HepG2 (cell line): ENCODE data around the gene RNASE13. TPM values are rescaled to one million over a fixed set of nuclear protein-coding genes. Genes with fewer than 3 reads are reported as not detected.

ENCODE experiments used
- DR1 ChIP-seq: sonication (generic); formaldehyde crosslinking; IDR thresholded peaks from 2 replicates; pipeline ENCODE4 v1.8.0; 2021; ENCODE audit warnings: mild to moderate bottlenecking, missing genetic modification reagents, inconsistent platforms
- FOSL2 ChIP-seq: sonication (generic); formaldehyde crosslinking; IDR thresholded peaks from 2 replicates; pipeline ENCODE4 v1.4.0; 2020; ENCODE audit warnings: missing genetic modification reagents
- HNRNPL ChIP-seq: fragments of 200-400 bp; formaldehyde crosslinking; IDR thresholded peaks from 2 replicates; pipeline ENCODE4 v1.6.1; 2017; ENCODE audit warnings: mild to moderate bottlenecking, low read depth, low read length
- MYNN ChIP-seq: sonication (generic); formaldehyde crosslinking; IDR thresholded peaks from 2 replicates; pipeline ENCODE4 v1.4.0; 2020; ENCODE audit warnings: mild to moderate bottlenecking, low read depth, missing genetic modification reagents
- NCOA5 ChIP-seq: sonication (generic); formaldehyde crosslinking; IDR thresholded peaks from 2 replicates; pipeline ENCODE4 v1.4.0; 2020; ENCODE audit warnings: missing genetic modification reagents
- NR1H2 ChIP-seq: sonication (generic); formaldehyde crosslinking; IDR thresholded peaks from 2 replicates; pipeline ENCODE4 v1.8.1; 2022; ENCODE audit warnings: low read depth, missing genetic modification reagents, borderline replicate concordance
- NRL ChIP-seq: sonication (generic); formaldehyde crosslinking; IDR thresholded peaks from 2 replicates; pipeline ENCODE4 v1.5.0; 2020; ENCODE audit warnings: missing genetic modification reagents, mild to moderate bottlenecking, moderate library complexity, borderline replicate concordance
- SNAI1 ChIP-seq: sonication (generic); formaldehyde crosslinking; IDR thresholded peaks from 2 replicates; pipeline ENCODE4 v1.5.0; 2020; ENCODE audit warnings: mild to moderate bottlenecking, missing genetic modification reagents, borderline replicate concordance
- U2AF1 ChIP-seq: fragments of 200-400 bp; formaldehyde crosslinking; optimal IDR thresholded peaks from 2 replicates; pipeline ENCODE3; 2017; ENCODE audit warnings: mild to moderate bottlenecking, low read depth, low read length
- ZFX ChIP-seq: sonication (generic); formaldehyde crosslinking; IDR thresholded peaks from 2 replicates; pipeline ENCODE4 v1.4.0; 2020; ENCODE audit warnings: mild to moderate bottlenecking, low read depth, missing genetic modification reagents, moderate library complexity
- ZKSCAN5 ChIP-seq: sonication (generic); formaldehyde crosslinking; IDR thresholded peaks from 2 replicates; pipeline ENCODE4 v1.5.1; 2020; ENCODE audit warnings: mild to moderate bottlenecking, missing genetic modification reagents
- ZNF180 ChIP-seq: sonication (generic); formaldehyde crosslinking; IDR thresholded peaks from 2 replicates; pipeline ENCODE4 v1.4.0; 2020; ENCODE audit warnings: low read depth, missing genetic modification reagents, borderline replicate concordance
- ZNF615 ChIP-seq: sonication (generic); formaldehyde crosslinking; IDR thresholded peaks from 2 replicates; pipeline ENCODE4 v1.5.0; 2020; ENCODE audit warnings: mild to moderate bottlenecking, missing genetic modification reagents, borderline replicate concordance
- ZNF839 ChIP-seq: sonication (generic); formaldehyde crosslinking; IDR thresholded peaks from 2 replicates; pipeline ENCODE4 v1.4.0; 2020; ENCODE audit warnings: missing genetic modification reagents, mild to moderate bottlenecking, borderline replicate concordance
- ZNF879 ChIP-seq: sonication (generic); formaldehyde crosslinking; IDR thresholded peaks from 2 replicates; pipeline ENCODE4 v1.8.1; 2023; ENCODE audit warnings: missing genetic modification reagents
- polyA plus RNA-seq, 8 experiments: library from polyadenylated mRNA; depleted of rRNA in 3 of 8; stranded (reverse) in 7 of 8; unstranded in 1 of 8; fragments of >200 nt; fragmentation: Illumina TruSeq in 4 of 8; extraction: Trizol in 4 of 8; gene quantifications; 2 replicates each; pipeline versions ENCODE4 v1.2.1 to v1.2.3, GENCODE V29; 2011 to 2016; ENCODE audit warnings: low read depth in 4 of 8, missing spikeins in 1 of 8, mixed read lengths in 1 of 8; ENCODE audit not compliant: insufficient read depth in 1 of 8
- total RNA-seq, 5 experiments: library from RNA; depleted of rRNA; stranded (reverse); fragments of >200 nt; fragmentation: Illumina TruSeq; extraction: Trizol; gene quantifications; 2 replicates each; pipeline ENCODE4 v1.2.3, GENCODE V29; 2016; ENCODE audit warnings: low read depth in 1 of 5
- TF ChIP-seq, protein P1 (sequence below): sonication (generic); formaldehyde crosslinking; IDR thresholded peaks from 2 replicates; pipeline ENCODE4 v1.5.0; 2020; ENCODE audit warnings: missing genetic modification reagents
- TF ChIP-seq, protein P2 (sequence below): sonication (generic); formaldehyde crosslinking; IDR thresholded peaks from 2 replicates; pipeline ENCODE4 v1.4.0; 2020; ENCODE audit warnings: missing genetic modification reagents, borderline replicate concordance
- TF ChIP-seq, protein P3 (sequence below): sonication (generic); formaldehyde crosslinking; IDR thresholded peaks from 2 replicates; pipeline ENCODE4 v1.4.0; 2020; ENCODE audit warnings: missing genetic modification reagents, mild to moderate bottlenecking, borderline replicate concordance
- TF ChIP-seq, protein P4 (sequence below): sonication (generic); formaldehyde crosslinking; IDR thresholded peaks from 2 replicates; pipeline ENCODE4 v1.5.0; 2020; ENCODE audit warnings: missing genetic modification reagents, mild to moderate bottlenecking, borderline replicate concordance
- TF ChIP-seq, protein P5 (sequence below): sonication (generic); formaldehyde crosslinking; IDR thresholded peaks from 2 replicates; pipeline ENCODE4 v1.5.1; 2020; ENCODE audit warnings: missing genetic modification reagents, mild to moderate bottlenecking, borderline replicate concordance

RNASE13 gene
- total and polyA plus RNA-seq, 2 of the 13 experiments (the other 11 are each of a cell fraction or from before 2014, with no cell fraction given) = 1.0 TPM; not detected in 1

DNA sequence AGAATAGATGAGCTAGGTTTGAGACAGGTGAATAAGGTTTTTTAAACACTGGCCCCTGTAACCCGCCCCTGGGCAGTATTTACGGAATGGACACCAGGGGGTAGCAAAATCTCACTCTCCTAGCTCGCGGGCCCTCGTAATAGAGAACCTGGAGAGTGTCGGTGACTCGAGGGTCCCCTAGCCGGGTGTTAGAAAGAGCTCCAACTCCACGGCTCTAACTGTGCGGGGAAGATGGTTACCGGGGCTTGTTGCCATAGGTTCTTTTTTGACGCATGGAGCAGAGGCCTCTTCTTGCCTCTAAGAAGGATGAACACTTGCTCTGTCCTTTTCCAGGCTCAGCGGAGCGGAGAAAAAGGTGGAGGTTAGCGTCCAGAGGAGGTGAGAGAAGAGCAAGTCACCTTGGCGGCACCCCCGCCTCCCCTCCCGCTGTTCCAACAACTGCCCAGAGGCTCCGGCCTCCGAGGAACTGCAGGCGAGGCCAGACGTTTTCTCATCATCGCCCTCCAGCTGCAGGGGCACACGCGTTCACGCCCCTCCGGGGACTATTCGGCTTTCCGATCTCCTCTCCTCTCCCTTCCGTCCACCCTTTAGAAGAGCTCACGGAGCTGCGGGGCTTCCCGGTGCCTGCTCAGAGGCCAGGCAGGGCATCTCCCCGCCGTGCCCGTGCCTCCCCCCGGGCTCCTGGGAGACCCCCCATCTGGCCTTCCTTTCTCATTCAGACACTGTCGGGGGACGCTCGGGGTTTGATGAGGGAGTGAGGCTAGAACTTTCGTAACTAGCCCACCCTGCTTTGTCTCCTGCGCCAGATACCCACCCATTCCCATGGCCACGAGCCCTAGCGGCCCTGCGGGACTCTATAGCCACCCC lies 34.1 kb upstream of the RNASE13 start (continued):
- 0 out of 2 replicates have a peak, but pooled peaks have one; percentile 79 for TF ChIP-seq MYNN (CRISPR knock-in tag)
- TF ChIP-seq ZFX (CRISPR knock-in tag) = no peak; the same call in 1 of the 2 replicates
- no peak for TF ChIP-seq ZNF879 (CRISPR knock-in tag)
- no peak; the same call in 1 of the 2 replicates for TF ChIP-seq NRL (CRISPR knock-in tag)
- TF ChIP-seq DR1 = no peak
- TF ChIP-seq SNAI1 (CRISPR knock-in tag) = no peak; the same call in 1 of the 2 replicates
- TF ChIP-seq ZNF180 = no peak
- TF ChIP-seq, protein P1, sequence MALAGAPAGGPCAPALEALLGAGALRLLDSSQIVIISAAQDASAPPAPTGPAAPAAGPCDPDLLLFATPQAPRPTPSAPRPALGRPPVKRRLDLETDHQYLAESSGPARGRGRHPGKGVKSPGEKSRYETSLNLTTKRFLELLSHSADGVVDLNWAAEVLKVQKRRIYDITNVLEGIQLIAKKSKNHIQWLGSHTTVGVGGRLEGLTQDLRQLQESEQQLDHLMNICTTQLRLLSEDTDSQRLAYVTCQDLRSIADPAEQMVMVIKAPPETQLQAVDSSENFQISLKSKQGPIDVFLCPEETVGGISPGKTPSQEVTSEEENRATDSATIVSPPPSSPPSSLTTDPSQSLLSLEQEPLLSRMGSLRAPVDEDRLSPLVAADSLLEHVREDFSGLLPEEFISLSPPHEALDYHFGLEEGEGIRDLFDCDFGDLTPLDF (CRISPR knock-in tag) = no peak
- TF ChIP-seq, protein P2, sequence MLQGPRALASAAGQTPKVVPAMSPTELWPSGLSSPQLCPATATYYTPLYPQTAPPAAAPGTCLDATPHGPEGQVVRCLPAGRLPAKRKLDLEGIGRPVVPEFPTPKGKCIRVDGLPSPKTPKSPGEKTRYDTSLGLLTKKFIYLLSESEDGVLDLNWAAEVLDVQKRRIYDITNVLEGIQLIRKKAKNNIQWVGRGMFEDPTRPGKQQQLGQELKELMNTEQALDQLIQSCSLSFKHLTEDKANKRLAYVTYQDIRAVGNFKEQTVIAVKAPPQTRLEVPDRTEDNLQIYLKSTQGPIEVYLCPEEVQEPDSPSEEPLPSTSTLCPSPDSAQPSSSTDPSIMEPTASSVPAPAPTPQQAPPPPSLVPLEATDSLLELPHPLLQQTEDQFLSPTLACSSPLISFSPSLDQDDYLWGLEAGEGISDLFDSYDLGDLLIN = 0 out of 2 replicates have a peak, but pooled peaks have one; percentile 33
- 0 out of 2 replicates have a peak, but pooled peaks have one; percentile 5 for TF ChIP-seq FOSL2 (CRISPR knock-in tag)
- TF ChIP-seq ZNF839 = no peak
- no peak for TF ChIP-seq U2AF1
- 0 out of 2 replicates have a peak, but pooled peaks have one; percentile 13 for TF ChIP-seq HNRNPL
- peak; percentile 95 for TF ChIP-seq ZKSCAN5 (CRISPR knock-in tag)
- TF ChIP-seq, protein P3, sequence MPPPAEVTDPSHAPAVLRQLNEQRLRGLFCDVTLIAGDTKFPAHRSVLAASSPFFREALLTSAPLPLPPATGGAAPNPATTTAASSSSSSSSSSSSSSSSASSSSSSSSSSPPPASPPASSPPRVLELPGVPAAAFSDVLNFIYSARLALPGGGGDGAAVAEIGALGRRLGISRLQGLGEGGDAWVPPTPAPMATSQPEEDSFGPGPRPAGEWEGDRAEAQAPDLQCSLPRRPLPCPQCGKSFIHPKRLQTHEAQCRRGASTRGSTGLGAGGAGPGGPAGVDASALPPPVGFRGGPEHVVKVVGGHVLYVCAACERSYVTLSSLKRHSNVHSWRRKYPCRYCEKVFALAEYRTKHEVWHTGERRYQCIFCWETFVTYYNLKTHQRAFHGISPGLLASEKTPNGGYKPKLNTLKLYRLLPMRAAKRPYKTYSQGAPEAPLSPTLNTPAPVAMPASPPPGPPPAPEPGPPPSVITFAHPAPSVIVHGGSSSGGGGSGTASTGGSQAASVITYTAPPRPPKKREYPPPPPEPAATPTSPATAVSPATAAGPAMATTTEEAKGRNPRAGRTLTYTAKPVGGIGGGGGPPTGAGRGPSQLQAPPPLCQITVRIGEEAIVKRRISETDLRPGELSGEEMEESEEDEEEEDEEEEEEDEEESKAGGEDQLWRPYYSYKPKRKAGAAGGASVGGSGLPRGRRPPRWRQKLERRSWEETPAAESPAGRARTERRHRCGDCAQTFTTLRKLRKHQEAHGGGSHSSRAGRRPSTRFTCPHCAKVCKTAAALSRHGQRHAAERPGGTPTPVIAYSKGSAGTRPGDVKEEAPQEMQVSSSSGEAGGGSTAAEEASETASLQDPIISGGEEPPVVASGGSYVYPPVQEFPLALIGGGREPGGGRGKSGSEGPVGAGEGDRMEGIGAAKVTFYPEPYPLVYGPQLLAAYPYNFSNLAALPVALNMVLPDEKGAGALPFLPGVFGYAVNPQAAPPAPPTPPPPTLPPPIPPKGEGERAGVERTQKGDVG (CRISPR knock-in tag) = no peak
- TF ChIP-seq ZNF615 (CRISPR knock-in tag) = no peak
- TF ChIP-seq, protein P4, sequence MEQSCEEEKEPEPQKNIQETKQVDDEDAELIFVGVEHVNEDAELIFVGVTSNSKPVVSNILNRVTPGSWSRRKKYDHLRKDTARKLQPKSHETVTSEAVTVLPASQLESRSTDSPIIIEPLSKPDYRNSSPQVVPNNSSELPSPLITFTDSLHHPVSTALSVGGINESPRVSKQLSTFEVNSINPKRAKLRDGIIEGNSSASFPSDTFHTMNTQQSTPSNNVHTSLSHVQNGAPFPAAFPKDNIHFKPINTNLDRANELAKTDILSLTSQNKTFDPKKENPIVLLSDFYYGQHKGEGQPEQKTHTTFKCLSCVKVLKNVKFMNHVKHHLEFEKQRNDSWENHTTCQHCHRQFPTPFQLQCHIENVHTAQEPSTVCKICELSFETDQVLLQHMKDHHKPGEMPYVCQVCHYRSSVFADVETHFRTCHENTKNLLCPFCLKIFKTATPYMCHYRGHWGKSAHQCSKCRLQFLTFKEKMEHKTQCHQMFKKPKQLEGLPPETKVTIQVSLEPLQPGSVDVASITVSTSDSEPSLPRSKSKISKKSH (CRISPR knock-in tag) = no peak
- no peak for TF ChIP-seq NR1H2 (CRISPR knock-in tag)
- TF ChIP-seq, protein P5, sequence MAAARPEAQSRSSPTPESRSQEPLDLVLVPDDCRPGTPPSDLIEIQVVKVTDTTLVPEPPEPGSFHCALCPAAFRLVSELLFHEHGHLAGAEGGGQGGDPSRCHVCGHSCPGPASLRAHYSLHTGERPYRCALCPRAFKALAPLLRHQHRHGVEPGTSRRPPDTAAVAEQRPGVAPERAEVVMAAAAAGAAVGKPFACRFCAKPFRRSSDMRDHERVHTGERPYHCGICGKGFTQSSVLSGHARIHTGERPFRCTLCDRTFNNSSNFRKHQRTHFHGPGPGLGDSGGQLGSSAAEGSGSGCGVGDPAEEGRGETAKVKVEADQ = no peak
- TF ChIP-seq NCOA5 (CRISPR knock-in tag) = no peak
